WTC11 (cell line): Measurements from ENCODE around the gene LPIN2.

Experiments
- CREM ChIP-seq: sonication (generic); formaldehyde crosslinking; IDR thresholded peaks from 2 replicates; pipeline ENCODE4 v1.8.1; 2022; ENCODE audit warnings: mild to moderate bottlenecking, missing genetic modification reagents, moderate library complexity
- CTCF ChIP-seq: fragments of 200-600 bp; IDR thresholded peaks from 2 replicates; pipeline ENCODE4 v1.8.0; 2022; ENCODE audit warnings: antibody characterized with exemption
- E2F5 ChIP-seq: sonication (generic); formaldehyde crosslinking; IDR thresholded peaks from 2 replicates; pipeline ENCODE4 v1.8.1; 2022; ENCODE audit warnings: mild to moderate bottlenecking, moderate library complexity, missing genetic modification reagents
- ESRRA ChIP-seq: sonication (generic); formaldehyde crosslinking; IDR thresholded peaks from 2 replicates; pipeline ENCODE4 v1.8.1; 2022; ENCODE audit warnings: mild to moderate bottlenecking, missing genetic modification reagents, borderline replicate concordance
- FOXK1 ChIP-seq: sonication (generic); formaldehyde crosslinking; IDR thresholded peaks from 2 replicates; pipeline ENCODE4 v1.8.0; 2022; ENCODE audit warnings: mild to moderate bottlenecking, moderate library complexity, missing genetic modification reagents
- FOXP1 ChIP-seq: sonication (generic); formaldehyde crosslinking; IDR thresholded peaks from 2 replicates; pipeline ENCODE4 v1.8.0; 2022; ENCODE audit warnings: missing genetic modification reagents, mild to moderate bottlenecking, moderate library complexity, borderline replicate concordance
- STAT6 ChIP-seq: sonication (generic); formaldehyde crosslinking; conservative IDR thresholded peaks from 2 replicates; pipeline ENCODE4 v1.8.1; 2023; ENCODE audit warnings: mild to moderate bottlenecking, low read depth, missing genetic modification reagents, moderate library complexity
- USF2 ChIP-seq: sonication (generic); formaldehyde crosslinking; IDR thresholded peaks from 2 replicates; pipeline ENCODE4 v1.8.1; 2023; ENCODE audit warnings: mild to moderate bottlenecking, missing genetic modification reagents, moderate library complexity
- ZBTB21 ChIP-seq: sonication (generic); formaldehyde crosslinking; IDR thresholded peaks from 2 replicates; pipeline ENCODE4 v1.8.1; 2023; ENCODE audit warnings: mild to moderate bottlenecking, missing genetic modification reagents, borderline replicate concordance
- ZNF219 ChIP-seq: sonication (generic); formaldehyde crosslinking; IDR thresholded peaks from 2 replicates; pipeline ENCODE4 v1.8.0; 2023; ENCODE audit warnings: missing genetic modification reagents, mild to moderate bottlenecking, borderline replicate concordance
- ZNF416 ChIP-seq: fragments of 250-450 bp; sonication (Bioruptor Pico); IDR thresholded peaks from 2 replicates; pipeline ENCODE4 v1.9.0; 2021; ENCODE audit warnings: mild to moderate bottlenecking, inconsistent platforms

GRCh38 chr18:2994603-2995432 lies 18.1 kb downstream of the LPIN2 start:
- TF ChIP-seq FOXK1 (CRISPR knock-in tag), result no peak
- TF ChIP-seq CTCF, result no peak
- no peak for TF ChIP-seq E2F5
- no peak for TF ChIP-seq ZNF219 (CRISPR knock-in tag)
- no peak for TF ChIP-seq ESRRA (CRISPR knock-in tag)
- TF ChIP-seq USF2 (CRISPR knock-in tag), result no peak
- no peak for TF ChIP-seq ZBTB21 (CRISPR knock-in tag)
- TF ChIP-seq CREM (CRISPR knock-in tag), result no peak
- no peak for TF ChIP-seq FOXP1 (CRISPR knock-in tag)
- TF ChIP-seq ZNF416, result no peak
- no peak for TF ChIP-seq STAT6
